Neural cell (in vitro differentiated cells): ENCODE results near the gene POLR3B. TPM values are rescaled to one million over a fixed set of nuclear protein-coding genes. Genes with fewer than 3 reads are reported as not detected.

Experiments
- H2AFZ ChIP-seq: fragments of 200-600, 300-800 bp; sonication (generic), shearing (Covaris generic); 2 replicates; pipeline ENCODE4 v1.6.0; 2014; ENCODE audit warnings: low read depth, mild to moderate bottlenecking, antibody characterized with exemption, low read length, moderate library complexity
- H3F3A ChIP-seq: fragments of 200-600 bp; shearing (Covaris generic); 2 replicates; pipeline ENCODE4 v1.6.1; 2016; ENCODE audit warnings: mild to moderate bottlenecking, moderate library complexity, mixed read lengths, antibody characterized with exemption, low read length; ENCODE audit not compliant: insufficient read depth, poor library complexity, severe bottlenecking
- H3K27ac ChIP-seq: fragments of 200-600, 300-800 bp; sonication (generic), shearing (Covaris generic); 2 replicates; pipeline ENCODE4 v1.5.1; 2014; ENCODE audit warnings: mild to moderate bottlenecking, low read length, moderate library complexity
- H3K27me3 ChIP-seq: fragments of 300-800, 200-600 bp; sonication (generic), shearing (Covaris generic); 2 replicates; pipeline ENCODE4 v1.6.0; 2014; ENCODE audit warnings: mild to moderate bottlenecking, low read depth, low read length, moderate library complexity; ENCODE audit not compliant: insufficient read depth
- H3K36me3 ChIP-seq: fragments of 300-800, 200-600 bp; sonication (generic), shearing (Covaris generic); 2 replicates; pipeline ENCODE4 v1.5.1; 2014; ENCODE audit warnings: mild to moderate bottlenecking, antibody characterized with exemption, low read length, moderate library complexity; ENCODE audit not compliant: insufficient read depth
- H3K4me2 ChIP-seq: fragments of 300-800, 200-600 bp; sonication (generic), shearing (Covaris generic); 2 replicates; pipeline ENCODE4 v1.6.0; 2014; ENCODE audit warnings: mild to moderate bottlenecking, low read length
- H3K4me3 ChIP-seq: fragments of 300-800, 200-600 bp; sonication (generic), shearing (Covaris generic); 2 replicates; pipeline ENCODE4 v1.5.1; 2014; ENCODE audit warnings: mild to moderate bottlenecking, low read length, moderate library complexity
- H3K79me2 ChIP-seq: fragments of 200-600 bp; shearing (Covaris generic); replicated peaks from 2 replicates; pipeline ENCODE4 v1.6.0; 2014; ENCODE audit warnings: mild to moderate bottlenecking, low read length, moderate library complexity; ENCODE audit not compliant: insufficient read depth
- H3K9ac ChIP-seq: fragments of 300-800, 200-600 bp; sonication (generic), shearing (Covaris generic); 2 replicates; pipeline ENCODE4 v1.6.1; 2016; ENCODE audit warnings: mild to moderate bottlenecking, low read length, mixed read lengths
- H3K9me2 ChIP-seq: fragments of 200-600 bp; shearing (Covaris generic); 2 replicates; pipeline ENCODE4 v1.6.1; 2016; ENCODE audit warnings: mild to moderate bottlenecking, low read length, mixed read lengths; ENCODE audit not compliant: insufficient read depth
- H3K9me3 ChIP-seq: fragments of 200-600, 300-800 bp; sonication (generic), shearing (Covaris generic); 2 replicates; pipeline ENCODE4 v1.6.1; 2016; ENCODE audit warnings: mild to moderate bottlenecking, mixed run types, low read length, moderate library complexity, mixed read lengths
- H4K20me1 ChIP-seq: fragments of 200-600 bp; shearing (Covaris generic); 2 replicates; pipeline ENCODE4 v1.6.1; 2016; ENCODE audit warnings: mild to moderate bottlenecking, mixed run types; ENCODE audit not compliant: insufficient read depth
- EP300 ChIP-seq: fragments of 450-650 bp; conservative IDR thresholded peaks from 2 replicates; pipeline ENCODE4 v1.6.1; 2014; ENCODE audit warnings: antibody characterized with exemption, mild to moderate bottlenecking, moderate library complexity; ENCODE audit not compliant: poor library complexity, severe bottlenecking
- EZH2 ChIP-seq: fragments of 200-600, 300-800 bp; shearing (Covaris generic), sonication (generic); IDR thresholded peaks from 2 replicates; pipeline ENCODE4 v1.6.1; 2014; ENCODE audit warnings: antibody characterized with exemption, low read length, borderline replicate concordance, mild to moderate bottlenecking; ENCODE audit not compliant: insufficient read depth, poor library complexity, severe bottlenecking
- MXI1 ChIP-seq: fragments of 450-650 bp; conservative IDR thresholded peaks from 2 replicates; pipeline ENCODE4 v1.6.1; 2014; ENCODE audit warnings: antibody characterized with exemption, mild to moderate bottlenecking; ENCODE audit not compliant: poor library complexity, severe bottlenecking
- POLR2AphosphoS5 ChIP-seq: IDR thresholded peaks from 2 replicates; pipeline ENCODE4 v1.6.1; 2012
- RAD21 ChIP-seq: fragments of 450-650 bp; conservative IDR thresholded peaks from 2 replicates; pipeline ENCODE4 v1.6.1; 2014; ENCODE audit warnings: antibody characterized with exemption, mild to moderate bottlenecking, moderate library complexity
- SMC3 ChIP-seq: fragments of 450-650 bp; conservative IDR thresholded peaks from 2 replicates; pipeline ENCODE4 v1.6.1; 2014; ENCODE audit warnings: antibody characterized with exemption, mild to moderate bottlenecking, moderate library complexity; ENCODE audit not compliant: poor library complexity
- TAF1 ChIP-seq: IDR thresholded peaks from 2 replicates; pipeline ENCODE4 v1.6.1; 2012; ENCODE audit warnings: low read depth
- polyA plus RNA-seq: library from polyadenylated mRNA; depleted of rRNA; stranded (reverse); fragments of >200 nt; gene quantifications from 2 replicates; pipeline ENCODE4 v1.2.3, GENCODE V29; 2014
- TF ChIP-seq, protein P1 (sequence below): fragments of 450-650 bp; IDR thresholded peaks from 2 replicates; pipeline ENCODE4 v1.5.1; 2014; ENCODE audit warnings: antibody characterized with exemption, mild to moderate bottlenecking, moderate library complexity; ENCODE audit not compliant: poor library complexity, severe bottlenecking
- TF ChIP-seq, protein P2 (sequence below): IDR thresholded peaks from 2 replicates; pipeline ENCODE4 v1.6.1; 2012; ENCODE audit warnings: borderline replicate concordance

POLR3B gene
- polyA plus RNA-seq, 1 donor from 2014 or later: 4.3 TPM

DNA sequence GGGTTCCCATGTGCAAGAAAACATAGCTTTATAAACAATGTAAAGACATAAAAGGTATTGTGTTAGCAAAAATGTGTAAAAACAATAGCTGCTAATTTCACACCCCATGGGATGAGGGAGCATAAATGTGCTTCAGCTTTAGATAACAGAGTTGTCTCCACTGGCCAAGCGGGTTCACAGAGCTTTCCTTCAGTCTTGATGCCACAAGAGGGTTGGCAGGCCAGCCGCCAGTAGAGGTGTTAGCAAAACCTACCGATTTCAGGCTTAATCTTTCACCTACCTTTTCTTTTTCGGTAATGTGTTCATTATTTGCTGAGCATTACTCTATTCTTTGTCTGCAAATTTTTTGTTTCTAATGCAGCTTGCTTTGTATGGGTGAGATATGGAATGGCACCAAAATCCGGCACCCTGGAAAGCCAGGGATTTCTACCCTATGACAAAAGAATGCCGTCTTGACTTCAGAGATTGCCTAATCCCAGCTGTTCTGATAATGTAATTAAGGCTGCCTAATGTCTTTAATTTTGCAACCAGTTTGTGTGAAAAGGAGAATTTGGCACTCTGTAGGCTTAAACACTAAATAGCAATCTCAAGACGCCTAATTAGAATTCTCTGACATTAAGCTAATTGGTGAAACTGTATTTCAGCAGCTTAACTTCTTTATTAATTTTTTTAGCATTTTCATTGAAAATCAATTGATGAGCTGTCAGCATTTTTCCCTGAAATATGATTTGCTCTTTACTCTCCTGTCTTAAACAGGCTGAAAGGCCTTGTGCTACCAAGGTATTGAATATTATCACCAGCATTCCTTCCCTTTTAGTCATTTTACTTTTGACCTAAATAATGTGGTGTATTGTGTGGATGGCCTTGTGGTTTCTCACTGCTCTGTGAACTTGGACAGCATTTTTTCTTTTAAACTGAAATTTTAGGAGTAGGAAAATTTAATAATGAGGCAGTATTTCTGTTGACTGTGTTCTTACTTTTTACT is 60.7 kb downstream of the POLR3B start:
- Histone ChIP-seq H4K20me1 (no peaks in the 10 kb centered on the region), H3K9me2 (no peaks in the 10 kb centered on the region), H3K9me3 (peaks cover 5% of the 10 kb centered on the region), H3K9ac (no peak overlapping the region), H2AFZ (no peak overlapping the region), H3K36me3 (peaks cover 3% of the 10 kb centered on the region), H3K79me2 (no peaks in the 10 kb centered on the region), H3K4me3 (no peak overlapping the region), H3F3A (no peaks in the 10 kb centered on the region), H3K27me3 (no peaks in the 10 kb centered on the region), H3K27ac (no peak overlapping the region), H3K4me2 (no peak overlapping the region)
- TF ChIP-seq EZH2: no peak

DNA sequence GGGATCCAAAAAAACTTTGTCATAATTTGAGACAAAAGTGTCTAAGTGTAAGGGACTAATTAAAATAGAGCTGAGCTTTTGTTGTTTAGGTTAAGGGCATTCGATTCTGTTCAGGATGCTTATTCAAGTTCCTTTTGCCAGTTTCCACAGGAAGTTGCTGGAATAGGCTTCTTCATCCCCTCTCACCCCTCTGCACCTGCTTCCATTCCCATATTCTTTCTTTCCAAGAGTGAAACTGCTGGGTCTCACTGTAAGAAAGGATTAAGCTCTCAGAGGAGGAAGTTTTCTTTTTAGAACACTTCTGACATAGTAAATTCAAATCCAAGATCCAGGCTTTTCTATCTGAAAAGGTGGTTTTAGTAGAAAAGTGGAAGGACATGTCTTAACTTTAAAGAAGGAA is 61.4 kb downstream of the POLR3B start:
- no peak overlapping the region for H2AFZ ChIP-seq
- H3K9me3 ChIP-seq: no peaks in the 10 kb centered on the region
- no peaks in the 10 kb centered on the region for H3K27me3 ChIP-seq
- no peak overlapping the region for H3K4me3 ChIP-seq
- TF ChIP-seq RAD21 (no peak), EZH2 (no peak), POLR2AphosphoS5 (no peak), MXI1 (no peak), TAF1 (no peak), SMC3 (no peak), EP300 (no peak)
- TF ChIP-seq, protein P1, sequence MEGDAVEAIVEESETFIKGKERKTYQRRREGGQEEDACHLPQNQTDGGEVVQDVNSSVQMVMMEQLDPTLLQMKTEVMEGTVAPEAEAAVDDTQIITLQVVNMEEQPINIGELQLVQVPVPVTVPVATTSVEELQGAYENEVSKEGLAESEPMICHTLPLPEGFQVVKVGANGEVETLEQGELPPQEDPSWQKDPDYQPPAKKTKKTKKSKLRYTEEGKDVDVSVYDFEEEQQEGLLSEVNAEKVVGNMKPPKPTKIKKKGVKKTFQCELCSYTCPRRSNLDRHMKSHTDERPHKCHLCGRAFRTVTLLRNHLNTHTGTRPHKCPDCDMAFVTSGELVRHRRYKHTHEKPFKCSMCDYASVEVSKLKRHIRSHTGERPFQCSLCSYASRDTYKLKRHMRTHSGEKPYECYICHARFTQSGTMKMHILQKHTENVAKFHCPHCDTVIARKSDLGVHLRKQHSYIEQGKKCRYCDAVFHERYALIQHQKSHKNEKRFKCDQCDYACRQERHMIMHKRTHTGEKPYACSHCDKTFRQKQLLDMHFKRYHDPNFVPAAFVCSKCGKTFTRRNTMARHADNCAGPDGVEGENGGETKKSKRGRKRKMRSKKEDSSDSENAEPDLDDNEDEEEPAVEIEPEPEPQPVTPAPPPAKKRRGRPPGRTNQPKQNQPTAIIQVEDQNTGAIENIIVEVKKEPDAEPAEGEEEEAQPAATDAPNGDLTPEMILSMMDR: no peak
- TF ChIP-seq, protein P2, sequence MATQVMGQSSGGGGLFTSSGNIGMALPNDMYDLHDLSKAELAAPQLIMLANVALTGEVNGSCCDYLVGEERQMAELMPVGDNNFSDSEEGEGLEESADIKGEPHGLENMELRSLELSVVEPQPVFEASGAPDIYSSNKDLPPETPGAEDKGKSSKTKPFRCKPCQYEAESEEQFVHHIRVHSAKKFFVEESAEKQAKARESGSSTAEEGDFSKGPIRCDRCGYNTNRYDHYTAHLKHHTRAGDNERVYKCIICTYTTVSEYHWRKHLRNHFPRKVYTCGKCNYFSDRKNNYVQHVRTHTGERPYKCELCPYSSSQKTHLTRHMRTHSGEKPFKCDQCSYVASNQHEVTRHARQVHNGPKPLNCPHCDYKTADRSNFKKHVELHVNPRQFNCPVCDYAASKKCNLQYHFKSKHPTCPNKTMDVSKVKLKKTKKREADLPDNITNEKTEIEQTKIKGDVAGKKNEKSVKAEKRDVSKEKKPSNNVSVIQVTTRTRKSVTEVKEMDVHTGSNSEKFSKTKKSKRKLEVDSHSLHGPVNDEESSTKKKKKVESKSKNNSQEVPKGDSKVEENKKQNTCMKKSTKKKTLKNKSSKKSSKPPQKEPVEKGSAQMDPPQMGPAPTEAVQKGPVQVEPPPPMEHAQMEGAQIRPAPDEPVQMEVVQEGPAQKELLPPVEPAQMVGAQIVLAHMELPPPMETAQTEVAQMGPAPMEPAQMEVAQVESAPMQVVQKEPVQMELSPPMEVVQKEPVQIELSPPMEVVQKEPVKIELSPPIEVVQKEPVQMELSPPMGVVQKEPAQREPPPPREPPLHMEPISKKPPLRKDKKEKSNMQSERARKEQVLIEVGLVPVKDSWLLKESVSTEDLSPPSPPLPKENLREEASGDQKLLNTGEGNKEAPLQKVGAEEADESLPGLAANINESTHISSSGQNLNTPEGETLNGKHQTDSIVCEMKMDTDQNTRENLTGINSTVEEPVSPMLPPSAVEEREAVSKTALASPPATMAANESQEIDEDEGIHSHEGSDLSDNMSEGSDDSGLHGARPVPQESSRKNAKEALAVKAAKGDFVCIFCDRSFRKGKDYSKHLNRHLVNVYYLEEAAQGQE: no peak
- H3K27ac ChIP-seq: no peak overlapping the region
- H3K9ac ChIP-seq: no peak overlapping the region
- H4K20me1 ChIP-seq: no peaks in the 10 kb centered on the region
- no peak overlapping the region for H3K4me2 ChIP-seq
- no peaks in the 10 kb centered on the region for H3K36me3 ChIP-seq
- no peaks in the 10 kb centered on the region for H3K79me2 ChIP-seq
- H3F3A ChIP-seq: no peaks in the 10 kb centered on the region
- H3K9me2 ChIP-seq: no peaks in the 10 kb centered on the region
